H1 (cell line): ENCODE results near the gene RAB14. TPM values are rescaled to one million over a fixed set of nuclear protein-coding genes. Genes with fewer than 3 reads are reported as not detected.

Source experiments
- CTCF ChIA-PET: fragments of 300-600 bp; sonication (Branson Sonifier 250); formaldehyde crosslinking; loops from one replicate; lab custom pipeline; 2021; ENCODE audit not compliant: partially characterized antibody; lab: Charles Lee
- POLR2A ChIA-PET: fragments of 300-600 bp; sonication (Branson Sonifier 250); formaldehyde crosslinking; loops from one replicate; lab custom pipeline; 2021; ENCODE audit warnings: inconsistent platforms; ENCODE audit not compliant: partially characterized antibody; lab: Charles Lee
- DNase-seq, 2 experiments: peaks; one replicate each; pipeline versions ENCODE4 v3.0.0 to v3.0.0-alpha.2; 2010 to 2022; ENCODE audit warnings: low spot score in 2 of 2, low read depth in 1 of 2, mixed read lengths in 1 of 2
- FAIRE-seq: peaks from 2 replicates; lab custom pipeline; 2011; peaks lifted over from hg19 to GRCh38; lab: Jason Lieb, UNC
- H2AFZ ChIP-seq: 2 replicates; pipeline ENCODE4 v1.8.1; 2012; ENCODE audit warnings: low read length, inconsistent platforms
- H2AK5ac ChIP-seq: 2 replicates; pipeline ENCODE4 v1.6.1; 2013; ENCODE audit warnings: low read depth, low read length
- H2BK120ac ChIP-seq: replicated peaks from 2 replicates; pipeline ENCODE3; 2013; ENCODE audit warnings: low read depth, low read length, inconsistent platforms
- H2BK12ac ChIP-seq: 2 replicates; pipeline ENCODE4 v1.6.1; 2013; ENCODE audit warnings: low read depth, low read length
- H2BK15ac ChIP-seq: 2 replicates; pipeline ENCODE4 v1.6.1; 2013; ENCODE audit warnings: low read length
- H2BK20ac ChIP-seq: 2 replicates; pipeline ENCODE4 v1.6.1; 2013; ENCODE audit warnings: low read length
- H2BK5ac ChIP-seq: 2 replicates; pipeline ENCODE4 v1.6.1; 2013; ENCODE audit warnings: low read depth, low read length
- H3K14ac ChIP-seq: 2 replicates; pipeline ENCODE4 v1.6.1; 2013; ENCODE audit warnings: inconsistent platforms; ENCODE audit not compliant: insufficient read length
- H3K18ac ChIP-seq: 2 replicates; pipeline ENCODE4 v1.6.1; 2013; ENCODE audit warnings: low read length; ENCODE audit errors: extremely low read depth
- H3K23ac ChIP-seq: 2 replicates; pipeline ENCODE4 v1.6.1; 2013; ENCODE audit warnings: inconsistent platforms; ENCODE audit not compliant: insufficient read length
- H3K23me2 ChIP-seq: 2 replicates; pipeline ENCODE4 v1.6.1; 2013; ENCODE audit warnings: low read depth, low read length
- H3K27ac ChIP-seq: 2 replicates; pipeline ENCODE4 v1.6.1; 2011; ENCODE audit warnings: low read depth, low read length, inconsistent platforms
- H3K27me3 ChIP-seq, 4 experiments: replicated peaks in 1 of 4; 1 replicate in 1 of 4; 2 replicates in 3 of 4; pipeline versions ENCODE4 v1.6.1 to v1.8.1; 2011 to 2013; ENCODE audit warnings: low read length in 3 of 4, mild to moderate bottlenecking in 3 of 4, inconsistent platforms in 2 of 4, mixed read lengths in 2 of 4, moderate library complexity in 1 of 4; ENCODE audit not compliant: control insufficient read depth in 3 of 4, insufficient read depth in 3 of 4; ENCODE audit errors: extremely low read depth in 1 of 4
- H3K36me3 ChIP-seq, 4 experiments: 2 replicates each; pipeline versions ENCODE4 v1.6.1 to v1.8.1; 2011 to 2013; ENCODE audit warnings: mild to moderate bottlenecking in 4 of 4, low read length in 3 of 4, moderate library complexity in 2 of 4, control low read depth in 1 of 4, inconsistent platforms in 1 of 4; ENCODE audit not compliant: insufficient read depth in 4 of 4, control insufficient read depth in 2 of 4
- H3K4ac ChIP-seq: replicated peaks from 2 replicates; pipeline ENCODE3; 2013; ENCODE audit warnings: low read length, low read depth, mixed read lengths, inconsistent platforms; ENCODE audit not compliant: insufficient read length
- H3K4me1 ChIP-seq, 4 experiments: replicated peaks in 1 of 4; 1 replicate in 1 of 4; 2 replicates in 3 of 4; pipeline versions ENCODE4 v1.6.1 to v1.8.1; 2011 to 2013; ENCODE audit warnings: low read length in 3 of 4, inconsistent platforms in 2 of 4, mixed read lengths in 1 of 4; ENCODE audit not compliant: insufficient read depth in 4 of 4, control insufficient read depth in 3 of 4
- H3K4me2 ChIP-seq, 2 experiments: 2 replicates each; pipeline versions ENCODE4 v1.6.1 to v1.8.1; 2011 to 2013; ENCODE audit warnings: low read depth in 2 of 2, low read length in 2 of 2, control low read depth in 1 of 2, inconsistent platforms in 1 of 2, mild to moderate bottlenecking in 1 of 2; ENCODE audit not compliant: insufficient read depth in 1 of 2
- H3K4me3 ChIP-seq, 4 experiments: fragments of 200-600, 300-600 bp in 1 of 4; sonication (generic), shearing (Covaris generic), sonication (Bioruptor Twin) in 1 of 4; 2 replicates each; pipeline versions ENCODE4 v1.5.1 to v1.8.1; 2011 to 2016; ENCODE audit warnings: low read length in 4 of 4, low read depth in 3 of 4, control low read depth in 2 of 4, inconsistent platforms in 2 of 4, mild to moderate bottlenecking in 2 of 4, mixed read lengths in 1 of 4, moderate library complexity in 1 of 4; ENCODE audit not compliant: insufficient read depth in 2 of 4; ENCODE audit errors: extremely low read depth in 1 of 4
- H3K56ac ChIP-seq: replicated peaks from 2 replicates; pipeline ENCODE3; 2013; ENCODE audit warnings: low read depth, mild to moderate bottlenecking, mixed read lengths, low read length, inconsistent platforms; ENCODE audit not compliant: insufficient read length
- H3K79me1 ChIP-seq: 2 replicates; pipeline ENCODE4 v1.6.1; 2013; ENCODE audit warnings: low read depth, low read length, control low read depth
- H3K79me2 ChIP-seq, 2 experiments: 2 replicates each; pipeline versions ENCODE4 v1.6.1 to v1.8.1; 2012 to 2013; ENCODE audit warnings: low read length in 2 of 2, mild to moderate bottlenecking in 2 of 2, inconsistent platforms in 1 of 2; ENCODE audit not compliant: insufficient read depth in 2 of 2, control insufficient read depth in 1 of 2
- H3K9ac ChIP-seq, 4 experiments: replicated peaks in 1 of 4; 1 replicate in 1 of 4; 2 replicates in 3 of 4; pipeline versions ENCODE4 v1.6.1 to v1.8.1; 2011 to 2013; ENCODE audit warnings: low read depth in 3 of 4, low read length in 3 of 4, control low read depth in 2 of 4, mild to moderate bottlenecking in 2 of 4, moderate library complexity in 2 of 4, inconsistent platforms in 1 of 4; ENCODE audit errors: extremely low read depth in 1 of 4
- H3K9me3 ChIP-seq, 2 experiments: 2 replicates each; pipeline versions ENCODE4 v1.6.1 to v1.8.1; 2012 to 2013; ENCODE audit warnings: mild to moderate bottlenecking in 2 of 2, moderate library complexity in 2 of 2, control low read depth in 1 of 2, inconsistent platforms in 1 of 2, low read depth in 1 of 2, low read length in 1 of 2, mixed read lengths in 1 of 2; ENCODE audit not compliant: insufficient read depth in 2 of 2
- H4K20me1 ChIP-seq, 2 experiments: replicated peaks in 1 of 2; 2 replicates each; pipeline versions ENCODE3 to v1.8.1; 2011 to 2013; ENCODE audit warnings: inconsistent platforms in 2 of 2, low read length in 2 of 2, mild to moderate bottlenecking in 1 of 2; ENCODE audit not compliant: insufficient read depth in 2 of 2, control insufficient read depth in 1 of 2
- H4K5ac ChIP-seq: 2 replicates; pipeline ENCODE4 v1.6.1; 2013; ENCODE audit warnings: low read length, low read depth, mixed read lengths, inconsistent platforms; ENCODE audit not compliant: insufficient read length
- H4K8ac ChIP-seq: 2 replicates; pipeline ENCODE4 v1.8.0; 2013; ENCODE audit warnings: mild to moderate bottlenecking, moderate library complexity, low read length, inconsistent platforms; ENCODE audit not compliant: insufficient read depth; ENCODE audit errors: extremely low read depth
- H4K91ac ChIP-seq: replicated peaks from 2 replicates; pipeline ENCODE3; 2013; ENCODE audit warnings: low read length, mixed read lengths, inconsistent platforms; ENCODE audit not compliant: insufficient read length
- ATF3 ChIP-seq: IDR thresholded peaks from 2 replicates; pipeline ENCODE4 v1.6.1; 2011; ENCODE audit warnings: low read depth, mild to moderate bottlenecking, low read length; ENCODE audit not compliant: insufficient read depth
- polyA plus RNA-seq, 7 experiments: library from polyadenylated mRNA; depleted of rRNA in 3 of 7; stranded (reverse) in 5 of 7; unstranded in 2 of 7; fragments of >200 nt in 5 of 7; fragments of 200-250 nt in 2 of 7; gene quantifications; 1 replicate in 5 of 7; 2 replicates in 1 of 7; 4 replicates in 1 of 7; pipeline versions ENCODE4 v1.2.1 to v1.2.3, GENCODE V29; 2011 to 2013; ENCODE audit warnings: missing spikeins in 2 of 7, mixed read lengths in 2 of 7
- total RNA-seq: library from RNA; stranded (reverse); fragmentation: NEBNext Ultra II Directional; extraction: Animal tissue kit (Norgen Biotek cat#: 25700); gene quantifications from 2 replicates; pipeline ENCODE4 v1.2.1, GENCODE V29; 2021

RAB14 gene
- total and polyA plus RNA-seq, 2 of the 8 experiments (the other 6 are each of a cell fraction or from before 2014, with no cell fraction given) = 9.1 to 44.8 TPM

DNA sequence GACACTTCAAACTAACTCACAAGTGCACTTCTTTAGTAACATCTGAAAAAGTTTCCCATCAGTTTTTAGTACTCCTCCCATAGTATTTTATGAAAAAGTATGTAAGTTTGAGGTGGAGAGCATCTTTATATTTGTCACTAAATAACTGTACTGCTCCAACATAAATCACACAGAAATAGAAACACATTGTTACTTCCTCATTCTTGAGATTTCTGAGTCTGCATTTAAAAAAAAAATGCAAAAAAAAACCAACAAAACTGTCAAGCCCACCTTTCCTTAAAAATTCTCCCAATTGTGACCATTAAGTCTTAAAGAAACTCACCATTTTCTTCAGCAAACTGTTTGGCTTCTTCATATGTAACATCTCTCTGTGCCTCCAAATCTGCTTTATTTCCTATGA lies 18.7 kb downstream of the RAB14 start:
- TF ChIP-seq ATF3 = no peak
- no peak overlapping the region for H3K27ac ChIP-seq
- H2AFZ ChIP-seq = no peak overlapping the region
- H3K4ac ChIP-seq = no peak overlapping the region
- H3K36me3 ChIP-seq = peaks cover 0 to 35% (median 4%) of the 10 kb centered on the region in 4 experiments; a peak in 4 of 8 replicates
- peaks cover 0 to 3% of the 10 kb centered on the region in 2 experiments for H4K20me1 ChIP-seq
- no peak overlapping the region for H2BK12ac ChIP-seq
- DNase-seq = no peak
- H3K27me3 ChIP-seq = no peaks in the 10 kb centered on the region
- ChIA-PET CTCF (no interaction called here), POLR2A (no interaction called here)
- no peak overlapping the region for H3K18ac ChIP-seq
- no peaks in the 10 kb centered on the region for H3K4me1 ChIP-seq
- peaks cover 0 to 3% of the 10 kb centered on the region in 2 experiments; a peak in 2 of 4 replicates for H3K79me2 ChIP-seq
- H3K9ac ChIP-seq = no peak overlapping the region
- H4K8ac ChIP-seq = no peak overlapping the region
- no peak overlapping the region for H3K56ac ChIP-seq
- no peak overlapping the region for H2BK120ac ChIP-seq
- H3K9me3 ChIP-seq = no peaks in the 10 kb centered on the region
- no peak overlapping the region for H3K4me2 ChIP-seq
- no peaks in the 10 kb centered on the region for H3K23me2 ChIP-seq
- no peak overlapping the region for H3K4me3 ChIP-seq
- no peak overlapping the region for H3K14ac ChIP-seq
- no peak overlapping the region for H2BK20ac ChIP-seq
- no peak overlapping the region for H4K5ac ChIP-seq
- FAIRE-seq = no peak
- no peak overlapping the region for H2BK5ac ChIP-seq
- H3K79me1 ChIP-seq = no peaks in the 10 kb centered on the region
- no peak overlapping the region for H2BK15ac ChIP-seq
- H4K91ac ChIP-seq = no peak overlapping the region
- no peak overlapping the region for H3K23ac ChIP-seq
- H2AK5ac ChIP-seq = no peak overlapping the region
